B cell (primary cell): ENCODE results near the gene ZSCAN10. TPM values are rescaled to one million over a fixed set of nuclear protein-coding genes. Genes with fewer than 3 reads are reported as not detected.

Experiments used
- ATAC-seq: fragments of 200-7000 bp; cut with Tn5 transposase; one replicate; pipeline ENCODE4 v1.10.0; 2021; ENCODE audit warnings: low read depth, mild to moderate bottlenecking, moderate number of reproducible peaks, moderate library complexity
- CTCF ChIA-PET: fragments of 350-600 bp; sonication (Branson Sonifier 250); formaldehyde crosslinking; loops from one replicate; lab custom pipeline; 2021; ENCODE audit warnings: antibody characterized with exemption, inconsistent platforms; lab: Charles Lee
- POLR2A ChIA-PET: fragments of 350-600 bp; sonication (Branson Sonifier 250); formaldehyde crosslinking; loops from one replicate; lab custom pipeline; 2021; ENCODE audit warnings: antibody characterized with exemption; lab: Charles Lee
- DNase-seq: peaks from one replicate; pipeline ENCODE4 v3.0.0; 2013
- H2AFZ ChIP-seq: 2 replicates; pipeline ENCODE4 v1.6.1; 2012; ENCODE audit warnings: mild to moderate bottlenecking, low read depth, low read length; ENCODE audit not compliant: insufficient read depth, poor library complexity, severe bottlenecking
- H3K27ac ChIP-seq, 2 donors: 1 replicate in 1 of 2; 2 replicates in 1 of 2; pipeline ENCODE4 v1.5.1; 2012 to 2013; ENCODE audit warnings: low read length in 2 of 2, mild to moderate bottlenecking in 2 of 2, moderate library complexity in 1 of 2
- H3K27me3 ChIP-seq, 4 experiments: fragments of 200-600 bp in 1 of 4; sonication (generic) in 1 of 4; replicated peaks in 1 of 4; 1 replicate in 2 of 4; 2 replicates in 2 of 4; pipeline versions ENCODE4 v1.6.1 to v1.7.0; 2013 to 2016; ENCODE audit warnings: low read length in 3 of 4, mild to moderate bottlenecking in 2 of 4, mixed read lengths in 1 of 4, moderate library complexity in 1 of 4; ENCODE audit not compliant: insufficient read depth in 4 of 4, control insufficient read depth in 3 of 4; ENCODE audit errors: control extremely low read depth in 1 of 4
- H3K36me3 ChIP-seq, 2 experiments: replicated peaks in 1 of 2; 1 replicate in 1 of 2; 2 replicates in 1 of 2; pipeline versions ENCODE4 v1.6.1 to v1.7.1; 2013; ENCODE audit warnings: low read length in 1 of 2; ENCODE audit not compliant: insufficient read depth in 2 of 2, control insufficient read depth in 1 of 2; ENCODE audit errors: control extremely low read depth in 1 of 2, extremely low read depth in 1 of 2
- H3K4me1 ChIP-seq, 2 donors: fragments of 200-600 bp in 1 of 2; sonication (generic) in 1 of 2; 1 replicate in 1 of 2; 2 replicates in 1 of 2; pipeline versions ENCODE4 v1.5.1 to v1.6.1; 2013 to 2017; ENCODE audit warnings: low read length in 2 of 2; ENCODE audit not compliant: control insufficient read depth in 2 of 2, insufficient read depth in 2 of 2
- H3K4me2 ChIP-seq: replicated peaks from 2 replicates; pipeline ENCODE3; 2012; ENCODE audit warnings: mild to moderate bottlenecking, low read depth, low read length; ENCODE audit not compliant: poor library complexity, severe bottlenecking
- H3K4me3 ChIP-seq, 5 experiments: fragments of 200-600 bp in 1 of 5; sonication (generic) in 1 of 5; 1 replicate in 3 of 5; 2 replicates in 2 of 5; pipeline versions ENCODE4 v1.5.1 to v1.7.0; 2011 to 2016; ENCODE audit warnings: low read length in 4 of 5, mild to moderate bottlenecking in 4 of 5, low read depth in 2 of 5, control low read depth in 1 of 5, moderate library complexity in 1 of 5; ENCODE audit not compliant: insufficient read depth in 1 of 5; ENCODE audit errors: control extremely low read depth in 1 of 5, extremely low read depth in 1 of 5
- H3K79me2 ChIP-seq: fragments of 200-600 bp; sonication (generic); one replicate; pipeline ENCODE4 v1.6.0; 2016; ENCODE audit warnings: low read length; ENCODE audit not compliant: control insufficient read depth, insufficient read depth
- H3K9ac ChIP-seq: fragments of 200-600 bp; sonication (generic); 2 replicates; pipeline ENCODE4 v1.6.1; 2017; ENCODE audit warnings: mild to moderate bottlenecking, low read length, moderate library complexity
- H3K9me3 ChIP-seq, 3 donors: one replicate each; pipeline versions ENCODE4 v1.6.1 to v1.7.1; 2013; ENCODE audit warnings: low read length in 2 of 3; ENCODE audit not compliant: control insufficient read depth in 2 of 3, insufficient read depth in 1 of 3; ENCODE audit errors: control extremely low read depth in 1 of 3
- H4K20me1 ChIP-seq: 2 replicates; pipeline ENCODE4 v1.6.0; 2012; ENCODE audit warnings: mild to moderate bottlenecking, low read length; ENCODE audit not compliant: insufficient read depth, control insufficient read depth, poor library complexity, severe bottlenecking
- H3K27ac Mint-ChIP-seq: one replicate; pipeline ENCODE4 v1.8.0; 2021; ENCODE audit warnings: mixed read lengths
- H3K27me3 Mint-ChIP-seq: one replicate; pipeline ENCODE4 v1.8.0; 2021; ENCODE audit warnings: mixed read lengths
- H3K4me1 Mint-ChIP-seq: one replicate; pipeline ENCODE4 v1.8.0; 2021; ENCODE audit warnings: mixed read lengths
- H3K4me3 Mint-ChIP-seq: one replicate; pipeline ENCODE4 v1.8.0; 2021; ENCODE audit warnings: mixed read lengths
- H3K9me3 Mint-ChIP-seq: one replicate; pipeline ENCODE4 v1.8.0; 2022; ENCODE audit warnings: mixed read lengths; ENCODE audit not compliant: insufficient read depth
- CTCF ChIP-seq: fragments of 200-600 bp; IDR thresholded peaks from one replicate; pipeline ENCODE4 v1.8.0; 2022; ENCODE audit warnings: antibody characterized with exemption, mild to moderate bottlenecking
- EZH2 ChIP-seq: IDR thresholded peaks from 2 replicates; pipeline ENCODE4 v1.6.1; 2012; ENCODE audit warnings: borderline replicate concordance, low read depth, mild to moderate bottlenecking, moderate library complexity, low read length; ENCODE audit not compliant: insufficient read depth, poor library complexity, severe bottlenecking
- WGBS: methylation state at CpG from one replicate; pipeline ENCODE4 v1.1.5; 2013; ENCODE audit warnings: missing lambda C conversion rate; ENCODE audit not compliant: insufficient coverage; 5-methylcytosine and 5-hydroxymethylcytosine counted together
- intact Hi-C: fragments of 100-400 bp; cut with micrococcal nuclease; formaldehyde crosslinking; loops from one replicate; pipeline ENCODE4 v1.10.0; 2022
- polyA plus RNA-seq: library from polyadenylated mRNA; depleted of rRNA; stranded (reverse); fragments of >200 nt; gene quantifications from 2 replicates; pipeline ENCODE4 v1.2.3, GENCODE V29; 2012
- total RNA-seq, 2 donors: library from RNA; stranded (reverse); fragments of 120-200 nt in 1 of 2; gene quantifications; 1 replicate in 1 of 2; 2 replicates in 1 of 2; pipeline versions ENCODE4 v1.2.3 to v1.2.4, GENCODE V29; 2013 to 2022

The ZSCAN10 gene
- total and polyA plus RNA-seq, 2 donors (not counting 1 experiment from before 2014, with no cell fraction given) = not detected

DNA sequence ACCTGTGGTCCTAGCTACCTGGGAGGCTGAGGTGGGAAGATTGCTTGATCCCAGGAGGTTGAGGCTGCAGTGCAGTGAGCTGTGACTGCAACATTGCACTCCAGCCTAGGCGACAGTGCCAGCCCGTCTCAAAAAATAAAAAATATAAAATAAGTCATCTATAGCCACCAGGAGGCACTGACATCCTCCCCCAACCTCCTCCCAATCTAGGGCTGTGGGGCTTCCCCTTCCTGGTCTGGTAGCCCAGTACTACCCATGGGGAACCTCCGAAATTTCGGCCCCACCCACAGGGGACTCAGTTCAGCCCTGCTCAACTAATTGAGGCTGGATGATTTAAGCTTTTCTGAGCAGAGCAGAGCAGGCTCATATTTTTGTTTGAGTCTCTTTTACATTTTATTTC lies 3.2 kb downstream of the ZSCAN10 start:
- Histone ChIP-seq H3K9me3 (peaks cover 0 to 4% (median 0%) of the 10 kb centered on the region in 3 donors), H3K36me3 (no peaks in the 10 kb centered on the region), H3K4me1 (peaks cover 13 to 26% of the 10 kb centered on the region in 2 donors), H3K4me2 (peak overlapping the region; percentile 57), H3K4me3 (no peak overlapping the region), H3K27me3 (no peaks in the 10 kb centered on the region), H3K9ac (no peak overlapping the region), H4K20me1 (no peaks in the 10 kb centered on the region), H3K27ac (peak overlapping the region in 1 of 2 donors; percentile 12), H2AFZ (no peak overlapping the region), H3K79me2 (no peaks in the 10 kb centered on the region)
- Mint-ChIP-seq H3K27me3 (no peaks in the 10 kb centered on the region), H3K4me3 (no peak overlapping the region), H3K9me3 (no peaks in the 10 kb centered on the region), H3K4me1 (peaks cover 26% of the 10 kb centered on the region), H3K27ac (peak overlapping the region; percentile 47)
- peak; percentile 79 for ATAC-seq
- CTCF ChIA-PET = interaction anchor here (0.6 to 12.2 kb wide), 18 partner anchors 17 to 1471 kb away, joined by 3 to 238 read pairs (median 4); partner anchors contain the start of gene ZNF213
- peak; percentile 86 for DNase-seq
- 0% methylated on average over 1 of the region's 4 CpGs for WGBS
- POLR2A ChIA-PET = interaction anchor here (0.6 to 0.7 kb wide), 3 partner anchors 8 to 223 kb away, joined by 3 to 16 read pairs (median 4); no protein-coding TSS in a partner anchor
- intact Hi-C loops = loop anchor here (1.0 to 2.0 kb wide), 4 partner anchors 19 to 70 kb away; no protein-coding TSS in a partner anchor
- TF ChIP-seq EZH2 = no peak
- TF ChIP-seq CTCF = peak; percentile 59

GRCh38 chr16:3094289-3095027 lies 4.6 kb downstream of the ZSCAN10 start:
- Mint-ChIP-seq H3K4me3 (no peak overlapping the region), H3K27ac (peak overlapping the region; percentile 34), H3K4me1 (peaks cover 20% of the 10 kb centered on the region), H3K27me3 (no peaks in the 10 kb centered on the region), H3K9me3 (no peaks in the 10 kb centered on the region)
- ATAC-seq = no peak
- H3K4me1 ChIP-seq = peaks cover 9 to 12% of the 10 kb centered on the region in 2 donors
- CTCF ChIA-PET = interaction anchor here (1.1 to 12.2 kb wide), 6 partner anchors 35 to 72 kb away, joined by 3 to 238 read pairs (median 4); partner anchors contain the start of gene ZNF213
- peak; percentile 62 for TF ChIP-seq CTCF
- no peak for TF ChIP-seq EZH2
- no peaks in the 10 kb centered on the region for H4K20me1 ChIP-seq
- H3K9ac ChIP-seq = no peak overlapping the region
- no peak overlapping the region for H3K27ac ChIP-seq
- H3K36me3 ChIP-seq = no peaks in the 10 kb centered on the region
- H2AFZ ChIP-seq = no peak overlapping the region
- peaks cover 0 to 3% (median 0%) of the 10 kb centered on the region in 4 experiments for H3K27me3 ChIP-seq
- 96% methylated on average over 19 of the region's 22 CpGs for WGBS
- peaks cover 0 to 2% (median 0%) of the 10 kb centered on the region in 3 donors for H3K9me3 ChIP-seq
- H3K4me2 ChIP-seq = no peak overlapping the region
- intact Hi-C loops = no loop called here
- H3K79me2 ChIP-seq = no peaks in the 10 kb centered on the region
- POLR2A ChIA-PET = interaction anchor here (1.6 kb wide), 1 partner anchor 20 kb away, joined by 6 read pairs; no protein-coding TSS in a partner anchor
- peak; percentile 68 for DNase-seq
- H3K4me3 ChIP-seq = no peak overlapping the region
